Stimulated activated CD8-positive, alpha-beta memory T cell treated with anti-CD3 and anti-CD28 coated beads, Interleukin-12 subunit alpha, Interleukin-12 subunit beta, amount 100 ng/mL, for 24 hours (primary cell): ENCODE data around the gene NREP.

Experiments used
- DNase-seq: peaks from one replicate; pipeline ENCODE4 v3.0.0-alpha.2; 2020; ENCODE audit errors: extremely low read depth

NREP gene, protein sequence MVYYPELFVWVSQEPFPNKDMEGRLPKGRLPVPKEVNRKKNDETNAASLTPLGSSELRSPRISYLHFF

DNA sequence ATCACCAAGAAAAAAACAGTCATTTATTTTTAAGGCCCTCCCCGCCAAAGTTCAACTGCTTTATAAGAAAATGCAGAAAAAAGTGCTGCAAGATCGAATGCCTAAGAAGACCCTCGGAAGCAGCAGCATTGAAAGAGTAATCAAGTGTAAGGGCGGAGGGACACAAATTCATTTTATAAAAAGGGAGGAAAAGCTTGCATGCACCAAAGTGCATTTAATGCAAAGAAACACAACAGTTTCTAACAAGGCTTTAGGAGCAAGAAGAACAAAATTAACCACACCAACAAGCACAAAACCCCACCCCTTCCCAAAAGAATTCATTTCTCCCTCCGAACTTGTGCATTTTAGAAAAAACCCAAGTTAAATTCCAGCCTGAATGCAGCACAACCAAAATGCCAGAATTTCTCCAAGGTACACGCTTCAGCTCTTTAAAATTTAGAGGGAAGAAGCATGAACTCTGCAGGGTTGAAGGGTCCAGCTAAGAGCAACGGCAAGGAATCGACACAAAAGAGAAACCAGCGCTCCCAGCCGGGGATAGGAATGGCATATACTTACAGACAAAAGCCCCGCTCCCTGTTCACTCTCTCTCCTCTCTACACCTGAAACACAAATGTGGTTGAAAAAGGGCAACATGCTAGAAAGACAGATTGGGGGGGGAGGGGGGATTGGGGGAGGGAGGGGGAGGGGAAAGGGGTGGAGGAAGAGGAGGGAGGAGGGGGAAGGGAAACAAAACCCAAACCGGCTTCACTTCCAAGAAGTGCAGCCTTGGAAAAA, at the start of gene NREP:
Gene NREP, minus strand, starts transcription at position 614 of the 774 bp plus-strand sequence. CDS start 1,422 bp downstream, outside the sequence.
- DNase-seq, result no peak

DNA sequence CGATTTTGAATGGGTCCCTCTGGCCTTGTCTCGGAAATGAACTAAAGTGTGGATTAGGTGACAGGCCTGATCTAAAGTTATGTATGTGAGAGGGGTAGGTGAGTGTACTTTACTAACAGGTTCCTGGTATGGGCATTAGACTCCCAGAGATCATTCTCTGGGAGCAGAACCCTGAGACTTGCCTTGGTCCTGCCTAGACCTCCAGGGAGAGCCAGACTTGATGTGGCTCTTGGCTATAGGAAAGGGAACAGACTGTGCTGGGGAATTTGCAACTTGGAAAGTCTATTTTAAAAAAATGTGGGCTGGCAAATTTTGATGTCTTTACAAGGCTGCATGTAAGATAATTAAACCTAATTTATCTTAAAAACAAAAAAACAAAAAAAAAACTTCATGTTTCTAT, 49.8 kb upstream of the NREP start:
- DNase-seq, result no peak

DNA sequence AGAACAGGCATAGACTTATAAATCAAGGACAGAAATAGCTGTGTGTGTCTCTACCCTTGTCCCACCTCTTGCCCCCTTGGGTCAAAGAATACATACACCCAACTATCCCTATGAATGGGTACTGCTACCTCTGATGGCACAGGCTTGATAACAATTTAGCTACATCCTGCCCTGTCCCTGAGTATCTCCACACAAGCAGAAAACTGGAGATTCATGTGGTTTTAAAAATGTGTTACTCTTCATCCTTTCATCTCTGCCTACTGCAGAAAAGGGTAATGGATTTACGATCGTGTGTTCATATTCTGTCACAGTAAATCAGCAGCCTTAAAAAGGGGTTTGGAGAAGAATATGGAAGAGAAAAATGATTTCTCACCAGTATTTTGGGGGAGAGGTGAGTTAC, 49.2 kb upstream of the NREP start:
- no peak for DNase-seq

DNA sequence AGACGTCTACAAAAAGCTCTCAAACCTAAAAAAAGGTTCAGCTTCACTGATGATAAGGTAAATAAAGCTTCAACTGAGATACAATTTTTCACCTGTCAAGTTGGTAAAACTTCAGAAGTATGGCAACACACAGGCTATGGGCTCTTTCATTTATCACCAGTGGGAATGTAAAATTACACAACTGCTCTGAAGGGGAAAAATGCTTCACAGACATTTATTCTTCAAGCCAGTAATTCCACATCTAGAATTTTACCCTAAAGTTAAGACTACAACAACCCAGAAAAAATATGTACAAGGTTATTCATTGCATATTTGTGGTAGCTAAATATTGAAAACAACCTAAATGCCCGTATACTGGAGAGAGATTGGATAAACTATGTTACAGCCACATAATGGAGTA, 48.1 kb upstream of the NREP start:
- no peak for DNase-seq

DNA sequence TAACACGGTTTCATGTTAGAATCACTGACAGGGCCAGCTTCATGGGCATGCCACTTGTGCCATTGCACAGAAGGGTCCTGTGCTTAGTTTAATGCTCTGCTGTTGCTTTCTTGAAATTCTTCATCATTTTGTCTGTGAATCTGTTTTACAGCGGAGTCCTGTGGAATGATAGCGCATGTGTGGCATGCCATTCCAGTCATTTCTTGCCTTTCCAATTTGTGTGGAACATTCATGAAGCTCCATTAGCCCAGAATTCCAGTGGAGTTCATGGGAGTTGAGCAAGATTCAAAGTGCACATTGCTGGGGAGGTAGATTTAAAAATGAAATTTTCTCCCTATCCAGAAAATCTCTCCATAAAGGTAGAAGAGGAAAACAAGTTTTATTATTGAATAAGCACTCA, 43.4 kb upstream of the NREP start:
- DNase-seq, result no peak

DNA sequence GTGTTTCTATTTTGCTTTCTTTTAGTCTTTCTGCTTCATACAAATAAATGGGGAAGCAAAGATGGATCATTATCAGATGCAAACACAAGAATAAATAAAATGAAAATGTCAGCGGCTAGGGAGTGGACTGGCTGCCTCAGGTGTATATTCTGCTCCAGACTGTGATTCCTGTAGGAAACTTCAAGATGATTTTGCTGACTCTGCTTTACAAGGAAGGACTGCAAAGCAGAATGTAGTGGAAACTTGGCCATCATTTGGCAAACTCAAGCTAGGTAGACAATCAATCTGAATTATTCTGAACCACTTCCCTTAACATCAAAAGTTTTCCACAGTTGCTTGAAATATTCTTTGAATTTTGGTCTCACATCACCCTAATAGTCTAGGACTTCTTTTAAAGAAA, 38.1 kb upstream of the NREP start:
- DNase-seq, result no peak

DNA sequence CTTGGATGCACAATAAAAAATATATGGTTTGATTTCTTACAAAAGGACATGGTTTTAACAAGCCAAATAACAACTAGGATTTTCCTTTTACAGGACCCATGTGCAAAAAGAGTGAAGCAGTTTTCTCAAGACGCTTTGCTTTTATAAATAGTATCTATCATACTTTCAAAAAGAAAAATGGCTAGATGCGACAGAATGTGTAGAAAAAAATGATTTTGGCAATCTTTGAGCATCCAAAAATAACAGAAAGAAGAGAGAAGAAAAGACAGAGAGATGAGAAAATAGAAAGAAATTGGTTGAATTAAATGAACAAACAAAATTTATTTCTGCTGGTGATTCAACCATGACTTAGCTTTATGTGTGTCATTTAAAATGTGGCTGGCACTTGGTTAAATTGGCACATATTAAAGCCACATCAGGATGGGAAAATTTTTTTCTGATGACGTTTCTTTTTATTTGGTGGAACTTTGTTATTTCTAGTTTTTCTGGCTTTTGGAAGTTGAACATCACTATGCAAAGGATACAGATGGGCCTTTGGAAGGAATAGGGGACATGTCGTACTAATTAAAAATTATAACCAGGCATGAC, 35.6 kb upstream of the NREP start:
- DNase-seq, result no peak

DNA sequence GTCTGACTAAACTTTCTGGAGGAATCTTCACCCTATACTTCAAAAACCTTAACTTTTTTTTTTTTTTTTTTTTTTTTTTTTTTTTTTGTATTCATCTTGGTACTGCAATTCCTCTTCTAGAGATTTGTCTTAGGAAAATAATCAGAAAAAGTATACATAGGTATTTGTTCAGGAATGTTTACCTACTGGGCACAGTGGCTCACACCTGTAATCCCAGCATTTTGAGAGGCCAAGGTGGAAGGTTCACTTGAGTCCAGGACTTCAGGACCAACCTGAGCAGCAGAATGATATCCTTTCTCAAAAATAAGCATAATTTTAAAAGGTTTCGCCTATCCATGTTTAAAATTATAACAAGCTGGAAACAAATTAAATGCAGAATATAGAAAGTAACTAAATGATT, 33.3 kb upstream of the NREP start:
- DNase-seq, result no peak

DNA sequence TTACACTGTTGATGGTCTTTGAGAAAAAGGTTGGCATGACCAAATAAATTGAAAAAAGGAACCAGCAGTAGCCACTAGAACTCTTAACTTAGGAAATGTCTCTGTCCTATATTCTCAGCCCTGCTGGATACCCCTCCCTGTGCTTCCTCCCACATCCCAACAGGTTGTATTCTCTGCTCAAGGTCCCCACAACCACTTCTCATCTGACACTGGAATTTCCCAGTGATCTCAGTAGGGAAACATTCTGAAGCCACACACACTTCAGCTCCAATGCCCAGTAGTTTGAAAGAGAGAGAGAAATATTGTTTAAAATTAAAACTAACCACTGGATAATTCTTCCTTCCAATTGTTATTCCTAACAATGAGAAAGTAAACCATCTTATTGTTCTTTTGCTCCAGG, 30.0 kb upstream of the NREP start:
- no peak for DNase-seq

DNA sequence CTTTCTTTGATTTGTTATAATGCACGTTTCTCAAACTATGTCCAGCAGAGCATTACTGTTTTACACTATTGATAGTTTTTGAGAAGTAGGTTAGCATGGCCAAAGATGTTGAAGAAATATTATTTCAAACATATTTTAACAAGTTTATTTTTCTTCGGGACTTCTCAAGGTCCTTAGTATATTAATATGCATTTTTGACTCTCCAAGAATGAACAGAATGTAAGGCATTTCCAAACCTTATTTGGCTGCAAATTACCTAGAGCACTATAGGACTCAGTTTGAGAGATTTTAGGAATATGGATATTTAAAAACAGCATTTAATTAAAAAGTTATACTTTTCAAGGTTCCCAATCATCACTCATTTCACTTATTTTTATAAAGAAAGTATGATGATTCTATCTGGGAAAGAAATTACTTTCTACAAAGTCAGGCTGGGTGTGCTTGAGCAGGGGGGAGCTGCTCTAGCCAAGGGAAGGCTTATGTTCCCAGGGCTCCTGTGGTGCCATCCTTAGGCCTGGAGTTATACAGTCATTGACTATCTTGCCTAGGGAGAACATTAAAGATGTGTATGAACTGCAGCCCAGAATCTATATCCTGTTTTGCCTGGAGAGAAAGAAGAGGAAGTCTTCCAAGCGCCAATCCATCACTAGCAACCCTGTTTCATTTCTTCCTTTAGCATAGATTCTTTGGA, 27.6 kb upstream of the NREP start:
- no peak for DNase-seq

DNA sequence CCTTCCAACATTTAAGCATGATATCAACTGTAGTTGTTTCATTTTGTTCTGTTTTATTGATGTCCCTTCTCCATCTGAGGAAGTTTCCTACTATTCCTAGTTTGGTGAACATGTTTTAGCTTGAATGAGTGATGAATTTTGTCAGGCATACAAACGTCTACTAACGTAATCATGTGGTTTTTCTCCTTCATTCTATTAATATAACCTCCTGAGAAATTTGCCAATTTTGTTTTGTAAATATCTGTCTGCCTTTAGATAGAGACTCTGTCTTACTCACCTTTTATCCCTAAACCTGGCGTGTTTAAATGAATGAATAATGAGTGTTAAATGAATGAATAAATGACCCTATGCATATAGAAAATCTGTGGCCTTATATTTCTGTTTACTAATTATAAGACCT, 26.5 kb upstream of the NREP start:
- DNase-seq, result no peak

DNA sequence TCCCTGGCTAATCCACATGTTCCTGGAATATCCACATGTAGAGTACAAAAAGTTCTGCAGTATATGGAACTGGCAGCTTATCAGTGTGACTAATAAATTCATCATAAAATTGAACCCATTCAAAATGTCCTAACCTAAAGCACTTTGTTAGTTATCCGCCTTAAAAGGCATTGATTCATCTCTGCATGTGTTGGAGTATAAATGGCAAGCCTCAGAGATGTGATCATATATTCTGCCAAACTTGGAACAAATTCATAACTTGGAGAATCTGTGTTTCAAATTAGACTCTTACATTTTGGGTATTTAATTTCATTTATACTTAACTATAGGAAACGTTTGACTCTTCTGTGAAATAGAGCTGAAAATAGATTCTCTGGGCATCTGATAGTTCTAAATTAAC, 25.2 kb upstream of the NREP start:
- DNase-seq, result no peak

DNA sequence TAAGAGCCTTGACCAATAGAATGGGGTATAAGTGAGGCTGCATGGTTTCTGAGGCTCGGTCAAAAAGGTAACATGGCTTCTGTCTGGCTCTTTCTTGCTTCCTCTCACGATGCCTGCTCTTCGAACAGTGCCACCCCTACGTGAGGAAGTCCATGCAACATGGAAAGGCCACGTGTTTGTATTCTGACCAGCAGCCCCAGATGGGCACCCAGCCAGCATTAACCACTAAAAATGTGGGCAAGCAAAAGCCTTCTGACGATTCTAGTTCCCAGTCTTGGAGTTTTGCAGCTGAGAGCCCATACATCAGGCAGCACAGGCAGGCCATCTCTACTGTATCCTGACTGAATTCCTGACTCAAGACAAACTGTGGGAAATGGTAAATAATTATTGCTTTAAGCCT, 24.2 kb upstream of the NREP start:
- DNase-seq, result no peak

DNA sequence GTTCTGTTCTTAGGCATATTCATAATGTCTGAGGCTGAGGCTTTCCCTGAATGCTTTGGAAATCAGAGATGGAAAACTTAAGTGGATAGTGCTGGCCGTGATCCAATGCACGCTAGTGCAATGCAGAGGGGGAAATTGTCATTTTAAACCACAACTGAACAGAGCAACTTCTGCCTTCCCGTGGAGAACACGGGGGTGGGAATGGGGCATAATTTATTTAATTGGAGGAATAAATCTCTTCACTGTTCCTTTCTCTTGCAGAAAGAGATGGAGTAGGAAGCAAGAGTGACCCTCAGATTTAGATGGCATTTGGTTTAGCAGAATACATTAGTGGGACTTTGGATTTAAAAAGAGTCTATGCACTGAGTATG, 22.9 kb upstream of the NREP start:
- no peak for DNase-seq

DNA sequence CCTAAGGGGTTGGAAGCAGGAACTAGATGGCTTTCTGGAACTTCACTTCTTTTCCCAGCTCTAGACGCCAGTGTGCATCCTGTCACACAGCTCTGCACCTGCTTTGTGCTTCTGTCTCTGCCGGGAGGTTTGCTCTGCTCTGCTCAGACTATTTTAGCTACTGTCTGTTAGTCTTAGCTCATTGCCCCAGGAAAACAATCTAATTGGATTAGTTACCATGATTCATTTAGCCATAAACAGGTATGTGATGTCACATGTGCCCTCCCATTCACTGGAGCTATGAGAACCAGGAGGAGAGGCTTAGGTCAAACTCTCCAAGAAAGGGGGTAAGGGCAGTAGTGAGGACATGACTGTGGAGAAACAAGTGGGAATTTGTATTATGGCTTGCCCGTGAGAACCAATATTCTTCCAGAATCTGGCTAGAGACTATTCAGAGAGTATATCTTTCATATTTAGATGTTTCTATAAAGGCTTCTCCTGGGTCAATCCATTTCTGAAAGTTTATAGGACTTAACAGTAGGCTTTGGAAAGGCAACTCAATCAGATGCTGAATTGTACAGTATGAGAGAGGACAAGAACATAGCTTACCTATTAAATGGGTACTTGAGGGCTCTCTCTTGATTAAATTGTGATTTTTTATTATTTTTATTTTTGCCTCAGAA, 22.4 kb upstream of the NREP start:
- no peak for DNase-seq

DNA sequence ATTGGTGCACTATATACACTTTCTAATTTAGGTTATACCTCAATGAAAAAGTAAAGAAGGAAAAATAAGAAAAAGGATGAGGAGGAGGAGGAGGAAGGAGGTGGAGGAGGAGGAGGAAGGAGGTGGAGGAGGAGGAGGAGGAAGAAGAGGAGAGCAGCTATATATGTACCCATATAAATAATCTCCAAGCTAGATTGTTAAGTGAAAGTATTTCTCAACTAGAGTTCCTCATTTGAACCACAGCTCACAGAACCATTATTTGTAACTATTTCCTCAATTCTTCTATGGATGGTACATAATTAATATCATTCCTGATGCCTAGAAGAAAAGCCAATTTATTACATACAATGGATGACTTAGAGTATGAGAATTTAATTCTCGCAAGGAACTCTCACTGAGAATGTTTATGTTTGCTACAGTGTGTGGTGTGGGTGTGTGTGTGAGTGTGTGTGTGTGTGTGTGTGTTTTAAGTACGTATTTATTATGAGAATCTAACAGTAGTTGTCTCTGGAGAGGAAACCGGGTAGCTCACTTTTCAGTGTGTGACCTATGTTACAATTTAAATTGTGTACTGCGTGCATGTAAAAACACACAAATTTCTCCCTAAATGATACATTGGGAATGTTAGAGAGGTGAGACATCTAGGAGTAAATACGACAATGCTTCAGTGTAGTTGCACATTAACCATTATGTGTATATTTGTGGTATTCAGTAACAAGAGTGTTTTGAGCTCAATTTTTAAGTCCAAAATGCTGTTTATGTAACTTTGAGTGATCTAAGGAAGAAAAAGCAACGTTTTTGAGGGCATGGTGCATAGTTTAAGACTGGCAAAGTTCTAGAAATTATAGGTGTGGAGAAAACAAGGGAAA, 20.2 kb upstream of the NREP start:
- DNase-seq, result no peak

DNA sequence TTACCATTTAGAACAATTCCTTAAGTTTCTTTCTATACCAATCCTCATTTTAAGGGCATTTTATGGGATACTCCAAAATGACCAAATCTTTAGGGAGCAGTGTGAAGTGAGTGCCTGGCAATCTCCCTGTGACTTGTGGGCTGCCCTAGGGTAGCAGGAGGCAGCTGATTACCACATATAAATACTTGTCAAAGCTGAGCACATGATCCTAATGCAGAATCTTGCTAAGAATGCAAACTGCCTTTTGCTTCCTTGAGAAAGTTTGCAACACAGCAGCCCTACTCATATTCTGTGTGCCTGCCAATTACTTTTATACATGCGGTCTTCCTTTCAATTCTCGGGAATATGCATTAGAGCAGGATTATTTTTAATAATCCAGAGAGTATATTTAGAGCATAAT, 18.2 kb upstream of the NREP start:
- DNase-seq, result no peak

DNA sequence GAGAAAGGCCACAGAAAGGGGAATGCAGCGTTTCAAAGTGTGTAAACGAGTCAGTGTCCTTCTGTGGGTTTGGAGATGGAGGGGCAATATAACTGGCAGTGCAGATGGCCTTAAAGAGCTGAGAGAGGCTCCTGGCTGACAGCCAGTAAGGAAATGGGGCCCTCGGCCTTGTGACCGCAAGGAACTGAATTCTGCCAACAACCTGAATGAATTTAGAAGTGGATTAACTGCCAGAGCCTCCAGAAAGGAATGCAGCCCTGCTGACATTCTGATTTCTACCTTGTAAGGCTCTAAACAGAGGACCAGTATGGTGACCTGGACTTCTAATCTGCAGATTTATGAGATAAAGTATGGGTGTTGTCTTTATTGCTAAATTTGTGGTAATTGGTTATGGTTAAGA, 17.5 kb upstream of the NREP start:
- no peak for DNase-seq

DNA sequence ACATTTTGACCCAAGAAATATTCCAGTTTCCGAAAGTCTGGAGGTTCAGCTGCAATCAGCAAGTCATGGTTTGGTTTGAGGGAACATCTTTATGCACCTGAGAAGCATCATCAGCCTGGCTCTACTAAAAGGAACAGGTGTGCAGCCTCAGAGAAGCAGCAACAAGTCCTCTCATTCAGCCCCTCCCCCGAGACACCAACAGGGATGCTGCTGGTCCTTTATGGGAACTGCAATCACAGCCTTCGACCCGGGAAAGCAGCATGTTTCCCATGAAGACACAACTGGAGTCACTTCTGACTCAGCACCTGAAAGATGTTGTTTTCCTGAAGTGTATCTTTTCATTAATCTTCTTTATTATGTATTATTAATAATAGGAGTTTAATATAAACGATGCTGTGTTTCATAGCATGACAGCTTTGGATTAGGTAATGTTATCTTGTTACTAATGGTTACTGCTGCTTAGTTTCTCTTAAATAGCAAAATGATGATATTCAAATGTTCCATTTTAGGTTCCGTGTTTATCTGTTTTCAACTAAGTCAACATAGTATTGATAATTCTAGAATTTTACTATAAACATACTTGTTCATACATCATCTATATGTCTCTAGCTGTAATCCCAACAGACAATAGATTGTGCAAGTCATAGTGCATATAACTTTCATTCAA, 15.6 kb upstream of the NREP start:
- DNase-seq, result no peak

DNA sequence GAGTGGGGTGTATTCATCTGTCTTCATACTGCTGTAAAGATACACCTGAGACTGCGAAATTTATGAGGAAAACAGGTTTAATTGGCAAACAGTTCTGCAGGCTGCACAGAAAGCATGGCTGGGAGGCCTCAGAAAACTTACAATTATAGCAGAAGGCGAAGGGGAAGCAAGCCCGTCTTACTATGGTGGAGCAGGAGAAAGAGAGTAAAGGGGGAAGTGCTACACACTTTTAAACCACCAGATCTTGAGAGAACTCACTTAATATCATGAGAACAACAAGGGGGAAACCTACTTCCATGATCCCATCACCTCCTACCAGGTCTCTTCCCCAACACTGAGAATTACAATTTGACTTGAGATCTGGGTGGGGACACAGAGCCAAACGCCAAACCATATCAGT, 12.5 kb upstream of the NREP start:
- DNase-seq, result no peak
